Mucosa of gallbladder (tissue), 1 donor: ENCODE measurements around the gene NFE2. TPM values are rescaled to one million over a fixed set of nuclear protein-coding genes. Genes with fewer than 3 reads are reported as not detected.
"Not testable (repeated sequence)": the region's sequence is repeated elsewhere in the genome, so short reads cannot be mapped to it uniquely, and the experiment has no call there.

Experiments
- DNase-seq: peaks from one replicate; pipeline ENCODE4 v3.0.0-alpha.2; 2020; ENCODE audit warnings: low spot score
- total RNA-seq: library from RNA; stranded (reverse); gene quantifications from one replicate; pipeline ENCODE4 v1.2.1, GENCODE V29; 2021
- donor health status: DM: no; HTN: no; CAD: no.

Gene NFE2
- total RNA-seq: 0.58 TPM

GRCh38 chr12:54300732-54301427 lies at the start of gene NFE2:
NFE2 (minus strand) TSS chr12:54301015; CDS start chr12:54295248, 5,767 bp downstream.
- DNase-seq: no peak

GRCh38 chr12:54349679-54350078 lies 48.9 kb upstream of the NFE2 start:
- DNase-seq: no peak

GRCh38 chr12:54349036-54349435 lies 48.2 kb upstream of the NFE2 start:
- no peak for DNase-seq

- no peak for DNase-seq
These were observed 40.8 kb upstream of the NFE2 start for GRCh38 chr12:54341378-54342300.

GRCh38 chr12:54340846-54341245 lies 40.0 kb upstream of the NFE2 start:
- DNase-seq: no peak

GRCh38 chr12:54338698-54339296 lies 38.0 kb upstream of the NFE2 start:
- DNase-seq: no peak

GRCh38 chr12:54337854-54338650 lies 37.2 kb upstream of the NFE2 start:
- no peak for DNase-seq

- DNase-seq: no peak
These were observed 36.5 kb upstream of the NFE2 start for GRCh38 chr12:54337280-54337842.

- DNase-seq: no peak
These were observed 32.7 kb upstream of the NFE2 start for GRCh38 chr12:54333420-54334034.

GRCh38 chr12:54331461-54331860 lies 30.6 kb upstream of the NFE2 start:
- no peak for DNase-seq

- no peak for DNase-seq
These were observed 29.6 kb upstream of the NFE2 start for GRCh38 chr12:54330442-54330841.

GRCh38 chr12:54329759-54330158 lies 28.9 kb upstream of the NFE2 start:
- no peak for DNase-seq

- no peak for DNase-seq
These were observed 28.0 kb upstream of the NFE2 start for GRCh38 chr12:54328595-54329337.

- DNase-seq: not testable (repeated sequence)
These were observed 24.8 kb upstream of the NFE2 start for GRCh38 chr12:54325442-54326109.

GRCh38 chr12:54324617-54325441 lies 24.0 kb upstream of the NFE2 start, which contains the start of gene COPZ1:
COPZ1 (plus strand) TSS chr12:54325131; CDS start chr12:54325164, 33 bp downstream.
- peak; percentile 98 for DNase-seq

GRCh38 chr12:54321363-54321762 lies 20.5 kb upstream of the NFE2 start:
- no peak for DNase-seq

- not testable (repeated sequence) for DNase-seq
These were observed 11.5 kb upstream of the NFE2 start for GRCh38 chr12:54312309-54312708.

GRCh38 chr12:54311051-54311450 lies 10.2 kb upstream of the NFE2 start:
- DNase-seq: no peak
